PC-3 (cell line): Measurements from ENCODE around the gene ID1.

Source experiments
- EZH2 ChIP-seq: fragments of 300-600 bp; sonication (generic); IDR thresholded peaks from one replicate; pipeline ENCODE4 v1.6.1; 2017; ENCODE audit warnings: antibody characterized with exemption, mild to moderate bottlenecking, low read length; ENCODE audit not compliant: unreplicated experiment
- EZH2phosphoT487 ChIP-seq: fragments of 300-600 bp; sonication (generic); IDR thresholded peaks from 2 replicates; pipeline ENCODE4 v1.6.1; 2018; ENCODE audit warnings: mild to moderate bottlenecking, antibody characterized with exemption, low read length, borderline replicate concordance
- TF ChIP-seq, protein P1 (sequence below): fragments of 300-600 bp; sonication (generic); conservative IDR thresholded peaks from 2 replicates; pipeline ENCODE4 v1.5.1; 2017; ENCODE audit warnings: antibody characterized with exemption, low read depth, mild to moderate bottlenecking, low read length

- TF ChIP-seq, protein P1, sequence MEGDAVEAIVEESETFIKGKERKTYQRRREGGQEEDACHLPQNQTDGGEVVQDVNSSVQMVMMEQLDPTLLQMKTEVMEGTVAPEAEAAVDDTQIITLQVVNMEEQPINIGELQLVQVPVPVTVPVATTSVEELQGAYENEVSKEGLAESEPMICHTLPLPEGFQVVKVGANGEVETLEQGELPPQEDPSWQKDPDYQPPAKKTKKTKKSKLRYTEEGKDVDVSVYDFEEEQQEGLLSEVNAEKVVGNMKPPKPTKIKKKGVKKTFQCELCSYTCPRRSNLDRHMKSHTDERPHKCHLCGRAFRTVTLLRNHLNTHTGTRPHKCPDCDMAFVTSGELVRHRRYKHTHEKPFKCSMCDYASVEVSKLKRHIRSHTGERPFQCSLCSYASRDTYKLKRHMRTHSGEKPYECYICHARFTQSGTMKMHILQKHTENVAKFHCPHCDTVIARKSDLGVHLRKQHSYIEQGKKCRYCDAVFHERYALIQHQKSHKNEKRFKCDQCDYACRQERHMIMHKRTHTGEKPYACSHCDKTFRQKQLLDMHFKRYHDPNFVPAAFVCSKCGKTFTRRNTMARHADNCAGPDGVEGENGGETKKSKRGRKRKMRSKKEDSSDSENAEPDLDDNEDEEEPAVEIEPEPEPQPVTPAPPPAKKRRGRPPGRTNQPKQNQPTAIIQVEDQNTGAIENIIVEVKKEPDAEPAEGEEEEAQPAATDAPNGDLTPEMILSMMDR: no peak
- TF ChIP-seq EZH2 (no peak), EZH2phosphoT487 (no peak)
Observed at GRCh38 chr20:31652917-31653396, 47.9 kb downstream of the ID1 start.
